Measurements from ENCODE around the gene OSBPL5. TPM values are rescaled to one million over a fixed set of nuclear protein-coding genes. Genes with fewer than 3 reads are reported as not detected.

The OSBPL5 gene
- total and polyA plus RNA-seq, 11 donors: 10.1 to 27.7 (median 16.4) TPM

- WGBS, 4 donors: 77 to 88% (median 83%) methylated on average over 6 of the region's 6 CpGs
- Histone ChIP-seq H3K9me3 (no peaks in the 10 kb centered on the region), H3K4me1 (peaks cover 0 to 46% (median 38%) of the 10 kb centered on the region in 12 donors), H3K27me3 (no peaks in the 10 kb centered on the region), H3K27ac (no peak overlapping the region), H3K4me3 (no peak overlapping the region), H3K36me3 (no peaks in the 10 kb centered on the region)
- TF ChIP-seq POLR2A (IDR thresholded peaks at IDR 0.05) (no peak), CTCF (IDR thresholded peaks at IDR 0.05) (no peak)
- ATAC-seq (no peak), DNase-seq (no peak)
- intact Hi-C loops (cut with DNase I): loop anchor here in 1 of 10 donors (5.0 kb wide), 1 partner anchor 42 kb away; no protein-coding TSS in a partner anchor
Observed at GRCh38 chr11:3145206-3145520, 19.9 kb downstream of the OSBPL5 start.

GRCh38 chr11:3144296-3145205 lies 20.6 kb downstream of the OSBPL5 start:
- no peak for DNase-seq
- ATAC-seq: no peak
- 87 to 93% (median 91%) methylated on average over 29 to 32 of the region's 32 CpGs for WGBS, 4 donors
- intact Hi-C loops (cut with DNase I): loop anchor here in 1 of 10 donors (5.0 kb wide), 1 partner anchor 43 kb away; no protein-coding TSS in a partner anchor
- H3K9me3 ChIP-seq: no peaks in the 10 kb centered on the region
- H3K27me3 ChIP-seq: no peaks in the 10 kb centered on the region
- TF ChIP-seq POLR2A (IDR thresholded peaks at IDR 0.05): no peak
- TF ChIP-seq CTCF (IDR thresholded peaks at IDR 0.05): no peak
- H3K4me1 ChIP-seq: peaks cover 0 to 46% (median 33%) of the 10 kb centered on the region in 12 donors
- no peak overlapping the region for H3K27ac ChIP-seq
- H3K4me3 ChIP-seq: no peak overlapping the region
- no peaks in the 10 kb centered on the region for H3K36me3 ChIP-seq

- intact Hi-C loops (cut with DNase I): no loop called here
- no peak for ATAC-seq
- WGBS, 4 donors: 91 to 95% (median 93%) methylated on average over 31 to 38 of the region's 38 CpGs
- Histone ChIP-seq H3K4me1 (peaks cover 0 to 46% (median 28%) of the 10 kb centered on the region in 12 donors), H3K9me3 (no peaks in the 10 kb centered on the region), H3K36me3 (no peaks in the 10 kb centered on the region), H3K27me3 (no peaks in the 10 kb centered on the region), H3K4me3 (no peak overlapping the region), H3K27ac (no peak overlapping the region)
- TF ChIP-seq POLR2A (IDR thresholded peaks at IDR 0.05) (no peak), CTCF (IDR thresholded peaks at IDR 0.05) (no peak)
- no peak for DNase-seq
Observed at GRCh38 chr11:3143136-3143880, 21.8 kb downstream of the OSBPL5 start.

GRCh38 chr11:3140291-3140603 lies 24.9 kb downstream of the OSBPL5 start:
- Histone ChIP-seq H3K27me3 (no peaks in the 10 kb centered on the region), H3K27ac (no peak overlapping the region), H3K9me3 (no peaks in the 10 kb centered on the region), H3K4me1 (peaks cover 0 to 39% (median 23%) of the 10 kb centered on the region in 12 donors), H3K36me3 (no peaks in the 10 kb centered on the region), H3K4me3 (no peak overlapping the region)
- intact Hi-C loops (cut with DNase I): no loop called here
- ATAC-seq (no peak), DNase-seq (peak in 1 of 5 donors; percentile 43)
- TF ChIP-seq POLR2A (IDR thresholded peaks at IDR 0.05): no peak
- TF ChIP-seq CTCF (IDR thresholded peaks at IDR 0.05): no peak
- WGBS, 4 donors: 97 to 100% (median 99%) methylated on average over 4 of the region's 4 CpGs; no CpG with 5 or more reads in 1 of the 4 donors

All from heart left ventricle (tissue), 16 donors.